Mesenteric fat pad (tissue), 1 donor: ENCODE measurements around the gene MIA. TPM values are rescaled to one million over a fixed set of nuclear protein-coding genes. Genes with fewer than 3 reads are reported as not detected.
"Not testable (repeated sequence)": the region's sequence is repeated elsewhere in the genome, so short reads cannot be mapped to it uniquely, and the experiment has no call there.

ENCODE experiments used
- DNase-seq: peaks from one replicate; pipeline ENCODE4 v3.0.0-alpha.2; 2020; ENCODE audit warnings: low spot score
- total RNA-seq: library from RNA; stranded (reverse); fragmentation: NEBNext Ultra II Directional; extraction: Animal tissue kit (Norgen Biotek cat#: 25700); gene quantifications from one replicate; pipeline ENCODE4 v1.2.1, GENCODE V29; 2021
- donor health status: DM: yes; HTN: yes; CAD: no.

Gene MIA
- total RNA-seq, 1 donor from 2014 or later = not detected

GRCh38 chr19:40802300-40803169, 27.2 kb downstream of the MIA start:
- no peak for DNase-seq

- no peak for DNase-seq
Measured at GRCh38 chr19:40803170-40803856, 28.0 kb downstream of the MIA start.

- DNase-seq = no peak
Measured at GRCh38 chr19:40803857-40804782, 28.8 kb downstream of the MIA start.

GRCh38 chr19:40804783-40805242, 29.5 kb downstream of the MIA start:
- no peak for DNase-seq

- no peak for DNase-seq
Measured at GRCh38 chr19:40805258-40805868, 30.0 kb downstream of the MIA start.

GRCh38 chr19:40806423-40807146, 31.3 kb downstream of the MIA start:
- no peak for DNase-seq

GRCh38 chr19:40807147-40808020, 32.1 kb downstream of the MIA start:
- no peak for DNase-seq

GRCh38 chr19:40808021-40808325, 32.7 kb downstream of the MIA start:
- no peak for DNase-seq

GRCh38 chr19:40808497-40808896, 33.2 kb downstream of the MIA start:
- DNase-seq = no peak

GRCh38 chr19:40809358-40810086, 34.2 kb downstream of the MIA start:
- DNase-seq = no peak

- no peak for DNase-seq
Measured at GRCh38 chr19:40810160-40810559, 34.8 kb downstream of the MIA start.

- DNase-seq = peak; percentile 94
Measured at GRCh38 chr19:40810649-40811408, 35.5 kb downstream of the MIA start.

- DNase-seq = no peak
Measured at GRCh38 chr19:40811478-40812341, 36.4 kb downstream of the MIA start.

- not testable (repeated sequence) for DNase-seq
Measured at GRCh38 chr19:40812571-40812970, 37.2 kb downstream of the MIA start.

GRCh38 chr19:40813182-40813581, 37.9 kb downstream of the MIA start:
- DNase-seq = no peak

- DNase-seq = no peak
Measured at GRCh38 chr19:40815223-40815622, 39.9 kb downstream of the MIA start.
